Measurements from ENCODE around the gene TEX11.

Gene TEX11

GRCh38 chrX:70482300-70482699 lies 426.2 kb downstream of the TEX11 start:
- no peak for FAIRE-seq

- no peak for FAIRE-seq
Measured at GRCh38 chrX:70481471-70482270, 426.8 kb downstream of the TEX11 start.

DNA sequence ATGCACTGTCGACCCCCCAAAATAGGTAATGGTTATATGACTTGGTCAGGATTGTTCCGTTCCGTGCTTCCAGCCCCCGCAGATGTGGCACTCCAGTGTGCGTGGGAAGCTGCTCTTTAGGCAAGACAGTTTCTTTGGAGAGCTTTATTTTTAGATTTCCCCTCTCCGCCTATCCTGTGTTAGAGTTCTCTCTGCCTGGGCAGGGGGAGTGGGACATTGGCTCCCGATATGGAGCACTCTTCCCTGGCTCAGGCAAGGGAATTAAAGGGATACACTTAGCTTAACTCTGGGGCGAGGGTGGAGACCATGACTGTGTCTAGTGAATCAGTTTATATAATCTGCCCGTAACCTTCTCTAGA lies 427.9 kb downstream of the TEX11 start:
- no peak for FAIRE-seq

DNA sequence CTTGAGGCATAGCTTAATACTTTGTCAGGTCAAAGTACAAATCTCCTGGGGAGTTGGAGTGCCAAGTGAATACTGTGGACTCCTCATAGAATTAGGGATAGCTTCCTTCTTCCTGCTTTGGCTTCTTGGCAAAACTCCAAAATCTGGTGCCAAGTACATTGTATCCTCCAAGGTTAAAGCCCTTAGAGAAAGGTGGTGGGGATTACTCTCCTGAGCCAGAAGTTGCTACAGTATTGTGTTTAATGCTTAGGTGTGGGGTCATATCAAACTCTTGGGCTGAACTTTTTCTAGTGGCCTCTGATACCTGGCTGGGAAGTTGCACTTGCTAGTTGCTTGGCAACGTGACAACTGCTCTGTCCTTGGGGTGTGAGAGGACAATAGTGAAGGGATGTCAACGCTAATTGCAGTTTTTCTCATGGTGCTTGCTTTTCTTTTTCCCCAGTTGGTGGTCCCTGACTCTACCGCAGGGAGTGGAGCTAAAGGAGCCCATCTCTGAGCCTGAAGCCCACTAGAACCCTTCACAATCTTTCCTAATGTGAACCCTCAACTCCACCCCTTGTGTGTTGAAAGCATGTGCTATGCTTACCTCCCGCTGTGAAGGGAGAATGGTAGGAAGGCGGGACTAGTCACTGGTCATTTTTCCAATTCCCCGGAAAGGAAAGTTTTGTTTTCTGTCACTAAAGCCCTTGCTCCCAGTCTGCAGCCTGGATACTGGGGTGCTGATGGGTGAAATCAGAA lies 428.4 kb downstream of the TEX11 start:
- FAIRE-seq, result no peak

GRCh38 chrX:70479247-70479921 lies 429.1 kb downstream of the TEX11 start:
- no peak for FAIRE-seq
